Esophagus muscularis mucosa (tissue), 3 donors: ENCODE measurements around the gene ARV1.

Experiments
- POLR2A ChIP-seq: fragments of 450-650 bp; IDR thresholded peaks from one replicate; pipeline ENCODE4 v1.6.1; 2017; ENCODE audit warnings: antibody characterized with exemption, moderate library complexity, mild to moderate bottlenecking, low read depth
- POLR2AphosphoS5 ChIP-seq, 2 donors: sonication (generic); formaldehyde crosslinking; IDR thresholded peaks; one replicate each; pipeline ENCODE4 v1.6.1; 2017; ENCODE audit warnings: antibody characterized with exemption in 2 of 2
- TF ChIP-seq, protein P1 (sequence below), 3 experiments: fragments of 200-600 bp in 2 of 3; fragments of 450-650 bp in 1 of 3; sonication (generic) in 2 of 3; IDR thresholded peaks; one replicate each; pipeline ENCODE4 v1.5.1; 2017 to 2019; ENCODE audit warnings: antibody characterized with exemption in 3 of 3, mild to moderate bottlenecking in 2 of 3, moderate library complexity in 1 of 3

DNA sequence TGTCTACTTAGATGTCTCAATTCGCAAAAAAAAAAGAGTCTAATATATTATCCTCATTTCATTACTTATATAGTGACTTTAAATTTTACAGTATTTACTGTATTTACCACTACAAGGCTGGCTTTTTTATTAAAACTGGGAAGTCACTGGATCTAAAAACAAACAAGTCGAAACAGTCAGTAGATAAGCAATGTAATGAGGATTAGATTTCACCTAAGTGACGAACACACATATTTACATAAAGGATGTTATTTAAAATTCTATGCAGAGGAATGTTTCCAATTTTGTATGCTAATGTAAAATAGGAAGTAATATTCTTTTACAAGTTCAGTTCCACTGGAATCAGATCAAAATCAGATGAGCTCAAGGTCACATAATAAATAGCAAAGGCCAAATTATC, 28.5 kb upstream of the ARV1 start:
- TF ChIP-seq, protein P1, sequence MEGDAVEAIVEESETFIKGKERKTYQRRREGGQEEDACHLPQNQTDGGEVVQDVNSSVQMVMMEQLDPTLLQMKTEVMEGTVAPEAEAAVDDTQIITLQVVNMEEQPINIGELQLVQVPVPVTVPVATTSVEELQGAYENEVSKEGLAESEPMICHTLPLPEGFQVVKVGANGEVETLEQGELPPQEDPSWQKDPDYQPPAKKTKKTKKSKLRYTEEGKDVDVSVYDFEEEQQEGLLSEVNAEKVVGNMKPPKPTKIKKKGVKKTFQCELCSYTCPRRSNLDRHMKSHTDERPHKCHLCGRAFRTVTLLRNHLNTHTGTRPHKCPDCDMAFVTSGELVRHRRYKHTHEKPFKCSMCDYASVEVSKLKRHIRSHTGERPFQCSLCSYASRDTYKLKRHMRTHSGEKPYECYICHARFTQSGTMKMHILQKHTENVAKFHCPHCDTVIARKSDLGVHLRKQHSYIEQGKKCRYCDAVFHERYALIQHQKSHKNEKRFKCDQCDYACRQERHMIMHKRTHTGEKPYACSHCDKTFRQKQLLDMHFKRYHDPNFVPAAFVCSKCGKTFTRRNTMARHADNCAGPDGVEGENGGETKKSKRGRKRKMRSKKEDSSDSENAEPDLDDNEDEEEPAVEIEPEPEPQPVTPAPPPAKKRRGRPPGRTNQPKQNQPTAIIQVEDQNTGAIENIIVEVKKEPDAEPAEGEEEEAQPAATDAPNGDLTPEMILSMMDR (IDR thresholded peaks at IDR 0.05) = no peak
- TF ChIP-seq POLR2A = no peak
- no peak for TF ChIP-seq POLR2AphosphoS5 (IDR thresholded peaks at IDR 0.05)
